Measurements from ENCODE around the gene WDR1. TPM values are rescaled to one million over a fixed set of nuclear protein-coding genes. Genes with fewer than 3 reads are reported as not detected.

The WDR1 gene
- 445 and 470 TPM in 2 replicates for total RNA-seq

DNA sequence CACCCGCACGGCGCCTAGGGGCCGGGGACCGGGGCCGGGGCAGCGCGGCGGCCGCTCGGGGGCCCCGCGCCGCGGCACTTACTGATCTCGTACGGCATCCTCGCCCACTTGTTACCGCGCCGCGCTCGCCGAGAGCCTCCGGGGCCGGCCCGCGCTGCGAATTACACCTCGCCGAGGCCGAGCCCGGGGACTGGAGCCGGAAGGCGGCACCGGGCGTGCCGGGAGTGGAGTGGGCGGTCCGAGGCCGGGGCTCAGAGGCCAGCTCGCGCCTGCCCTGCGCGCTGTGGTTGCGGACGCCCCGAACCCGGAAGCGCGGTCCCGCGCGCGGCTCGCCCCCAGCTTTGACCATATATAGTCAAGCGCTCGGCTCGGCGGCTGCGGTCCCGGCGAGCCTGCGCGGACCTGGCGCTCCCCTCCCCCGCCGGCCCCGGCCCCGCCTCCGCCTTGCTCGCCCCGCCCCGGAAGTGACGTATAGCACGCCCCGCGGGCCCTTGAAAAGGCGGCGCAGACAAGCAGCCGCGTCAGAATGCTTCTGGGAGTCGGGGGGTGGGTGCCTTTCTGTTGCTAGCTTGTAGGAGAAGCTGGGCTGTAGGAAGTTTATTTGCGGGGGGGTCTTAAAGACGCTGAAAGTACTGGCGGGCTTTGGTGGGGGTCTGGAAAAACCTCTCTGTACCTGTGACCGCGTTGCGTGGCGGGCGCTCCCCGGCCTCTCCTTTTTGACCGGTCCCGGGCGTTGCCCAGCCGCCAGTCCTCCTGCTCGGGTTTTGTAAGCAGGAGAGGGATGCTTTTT lies at the start of gene WDR1:
Gene WDR1 (minus strand): TSS at position 231 of the 790 bp plus-strand sequence. CDS start 133 bp downstream, at position 98.

Other genes starting within 250 kb of the WDR1 start
- 0.33 and 1.4 TPM in 2 replicates for gene SLC2A9, start 95.3 kb downstream of the WDR1 start, total RNA-seq

Measured in uterine smooth muscle cell (primary cell).